Thyroid gland (tissue), 4 donors: Measurements from ENCODE around the gene ELL. TPM values are rescaled to one million over a fixed set of nuclear protein-coding genes. Genes with fewer than 3 reads are reported as not detected.

Experiments
- DNase-seq, 2 donors: peaks; one replicate each; pipeline ENCODE4 v3.0.0-alpha.2; 2019
- H3K27ac ChIP-seq, 3 donors: fragments of 200-600 bp; sonication (generic); 1 replicate in 2 of 3; 2 replicates in 1 of 3; pipeline ENCODE4 v1.5.1; 2016 to 2019; ENCODE audit warnings: mild to moderate bottlenecking in 1 of 3, moderate library complexity in 1 of 3
- H3K27me3 ChIP-seq: fragments of 200-600 bp; sonication (generic); one replicate; pipeline ENCODE4 v1.5.1; 2019
- H3K36me3 ChIP-seq, 2 donors: fragments of 200-600 bp; sonication (generic); one replicate each; pipeline ENCODE4 v1.5.1; 2016 to 2019
- H3K4me1 ChIP-seq, 2 donors: fragments of 200-600 bp; sonication (generic); one replicate each; pipeline ENCODE4 v1.5.1; 2017 to 2019
- H3K4me3 ChIP-seq, 3 donors: fragments of 200-600 bp; sonication (generic); replicated peaks in 1 of 3; 1 replicate in 2 of 3; 2 replicates in 1 of 3; pipeline ENCODE4 v1.5.1; 2016; ENCODE audit warnings: mild to moderate bottlenecking in 1 of 3
- H3K9me3 ChIP-seq: fragments of 200-600 bp; sonication (generic); one replicate; pipeline ENCODE4 v1.5.1; 2017
- POLR2A ChIP-seq, 2 donors: fragments of 450-650 bp; IDR thresholded peaks; one replicate each; pipeline ENCODE4 v1.6.1; 2017; ENCODE audit warnings: antibody characterized with exemption in 2 of 2, mild to moderate bottlenecking in 2 of 2, moderate library complexity in 1 of 2
- WGBS, 2 donors: methylation state at CpG; one replicate each; pipeline ENCODE4 v1.1.5; 2017; 5-methylcytosine and 5-hydroxymethylcytosine counted together
- intact Hi-C: fragments of 100-400 bp; cut with DNase I; formaldehyde crosslinking; loops from one replicate; pipeline ENCODE4 v1.15.1; 2023
- total RNA-seq, 4 donors: library from RNA; depleted of rRNA; stranded (reverse); fragments of >200 nt; gene quantifications; one replicate each; pipeline ENCODE4 v1.2.3, GENCODE V29; 2016
- TF ChIP-seq, protein P1 (sequence below), 6 experiments: fragments of 200-600 bp in 3 of 6; fragments of 450-650 bp in 3 of 6; sonication (generic) in 3 of 6; IDR thresholded peaks; one replicate each; pipeline ENCODE4 v1.5.1; 2016 to 2019; ENCODE audit warnings: antibody characterized with exemption in 6 of 6, mild to moderate bottlenecking in 2 of 6, inconsistent platforms in 1 of 6, moderate library complexity in 1 of 6

Gene ELL
- total RNA-seq, 4 donors from 2014 or later: 10.8 to 31.0 (median 11.5) TPM

GRCh38 chr19:18424122-18424889 is 97.6 kb downstream of the ELL start:
- Histone ChIP-seq H3K27ac (no peak overlapping the region), H3K9me3 (no peaks in the 10 kb centered on the region), H3K27me3 (no peaks in the 10 kb centered on the region), H3K36me3 (no peaks in the 10 kb centered on the region), H3K4me3 (no peak overlapping the region), H3K4me1 (peaks cover 22 to 47% of the 10 kb centered on the region in 2 donors)
- intact Hi-C loops: no loop called here
- WGBS, 2 donors: 79 to 82% methylated on average over 22 of the region's 22 CpGs
- DNase-seq: no peak
- TF ChIP-seq, protein P1, sequence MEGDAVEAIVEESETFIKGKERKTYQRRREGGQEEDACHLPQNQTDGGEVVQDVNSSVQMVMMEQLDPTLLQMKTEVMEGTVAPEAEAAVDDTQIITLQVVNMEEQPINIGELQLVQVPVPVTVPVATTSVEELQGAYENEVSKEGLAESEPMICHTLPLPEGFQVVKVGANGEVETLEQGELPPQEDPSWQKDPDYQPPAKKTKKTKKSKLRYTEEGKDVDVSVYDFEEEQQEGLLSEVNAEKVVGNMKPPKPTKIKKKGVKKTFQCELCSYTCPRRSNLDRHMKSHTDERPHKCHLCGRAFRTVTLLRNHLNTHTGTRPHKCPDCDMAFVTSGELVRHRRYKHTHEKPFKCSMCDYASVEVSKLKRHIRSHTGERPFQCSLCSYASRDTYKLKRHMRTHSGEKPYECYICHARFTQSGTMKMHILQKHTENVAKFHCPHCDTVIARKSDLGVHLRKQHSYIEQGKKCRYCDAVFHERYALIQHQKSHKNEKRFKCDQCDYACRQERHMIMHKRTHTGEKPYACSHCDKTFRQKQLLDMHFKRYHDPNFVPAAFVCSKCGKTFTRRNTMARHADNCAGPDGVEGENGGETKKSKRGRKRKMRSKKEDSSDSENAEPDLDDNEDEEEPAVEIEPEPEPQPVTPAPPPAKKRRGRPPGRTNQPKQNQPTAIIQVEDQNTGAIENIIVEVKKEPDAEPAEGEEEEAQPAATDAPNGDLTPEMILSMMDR (IDR thresholded peaks at IDR 0.05): no peak
- no peak for TF ChIP-seq POLR2A (IDR thresholded peaks at IDR 0.05)

GRCh38 chr19:18423258-18424020 is 98.4 kb downstream of the ELL start:
- no peak overlapping the region for H3K27ac ChIP-seq
- 82 to 90% methylated on average over 17 to 19 of the region's 21 CpGs for WGBS, 2 donors
- H3K4me3 ChIP-seq: no peak overlapping the region
- intact Hi-C loops: no loop called here
- H3K9me3 ChIP-seq: no peaks in the 10 kb centered on the region
- H3K36me3 ChIP-seq: no peaks in the 10 kb centered on the region
- no peaks in the 10 kb centered on the region for H3K27me3 ChIP-seq
- no peak for DNase-seq
- no peak for TF ChIP-seq POLR2A (IDR thresholded peaks at IDR 0.05)
- TF ChIP-seq, protein P1 (IDR thresholded peaks at IDR 0.05): no peak
- H3K4me1 ChIP-seq: peaks cover 24 to 44% of the 10 kb centered on the region in 2 donors

- H3K4me3 ChIP-seq: no peak overlapping the region
- TF ChIP-seq, protein P1 (IDR thresholded peaks at IDR 0.05): no peak
- TF ChIP-seq POLR2A (IDR thresholded peaks at IDR 0.05): no peak
- DNase-seq: no peak
- no peaks in the 10 kb centered on the region for H3K9me3 ChIP-seq
- H3K36me3 ChIP-seq: no peaks in the 10 kb centered on the region
- 73 to 83% methylated on average over 10 to 14 of the region's 14 CpGs for WGBS, 2 donors
- H3K27ac ChIP-seq: no peak overlapping the region
- no peaks in the 10 kb centered on the region for H3K27me3 ChIP-seq
- H3K4me1 ChIP-seq: peaks cover 29 to 51% of the 10 kb centered on the region in 2 donors
- intact Hi-C loops: no loop called here
Observed at GRCh38 chr19:18422530-18423191, 99.2 kb downstream of the ELL start.

GRCh38 chr19:18421371-18421959 is 100.4 kb downstream of the ELL start:
- no peak for DNase-seq
- Histone ChIP-seq H3K27me3 (no peaks in the 10 kb centered on the region), H3K36me3 (no peaks in the 10 kb centered on the region), H3K27ac (no peak overlapping the region), H3K4me1 (peaks cover 40 to 63% of the 10 kb centered on the region in 2 donors), H3K9me3 (no peaks in the 10 kb centered on the region), H3K4me3 (no peak overlapping the region)
- intact Hi-C loops: no loop called here
- 78 to 87% methylated on average over 10 to 11 of the region's 12 CpGs for WGBS, 2 donors
- TF ChIP-seq, protein P1 (IDR thresholded peaks at IDR 0.05): no peak
- TF ChIP-seq POLR2A (IDR thresholded peaks at IDR 0.05): no peak
